ENCODE measurements around the gene OCRL.

OCRL gene

DNA sequence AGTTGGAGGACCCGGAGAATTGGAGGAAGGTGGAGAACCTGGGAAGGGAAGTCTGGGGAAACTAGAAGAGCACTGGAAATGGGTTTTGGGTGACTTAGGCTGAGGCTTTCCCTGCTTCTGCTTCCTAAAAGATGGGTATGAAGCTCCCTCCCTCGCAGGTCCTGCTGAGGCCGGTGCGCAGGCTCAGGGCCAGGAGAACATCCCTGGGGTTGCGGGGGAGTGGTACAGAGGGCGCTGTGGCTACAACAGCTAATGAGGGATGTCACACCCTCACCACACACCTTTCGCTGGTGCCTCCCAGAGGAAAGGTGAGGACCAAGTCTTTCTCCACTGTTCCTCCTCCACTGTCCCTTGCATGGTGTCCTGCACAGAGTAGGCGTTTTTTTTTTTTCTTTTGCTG, 98.9 kb downstream of the OCRL start:
- DNase-seq, result no peak

DNA sequence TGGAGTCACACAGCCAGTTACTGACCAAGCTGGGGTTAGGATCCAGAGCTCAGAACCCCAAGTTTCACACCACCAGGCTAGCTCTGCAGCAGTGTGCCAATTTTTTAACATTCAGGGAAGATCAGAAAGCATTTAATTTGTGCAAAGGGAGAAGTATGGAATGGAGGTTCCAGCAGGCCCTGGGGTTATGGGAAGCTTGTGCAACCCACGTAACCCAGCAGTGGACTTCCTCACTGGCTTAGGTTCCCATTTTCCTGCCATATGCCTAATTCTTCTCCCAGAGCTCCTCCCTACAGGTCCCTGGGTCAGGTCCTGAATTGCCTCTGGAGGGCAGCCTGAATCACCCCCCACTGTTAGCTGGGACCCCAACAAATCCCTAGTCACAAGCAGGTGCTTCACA, 100.7 kb downstream of the OCRL start:
- DNase-seq, result no peak

DNA sequence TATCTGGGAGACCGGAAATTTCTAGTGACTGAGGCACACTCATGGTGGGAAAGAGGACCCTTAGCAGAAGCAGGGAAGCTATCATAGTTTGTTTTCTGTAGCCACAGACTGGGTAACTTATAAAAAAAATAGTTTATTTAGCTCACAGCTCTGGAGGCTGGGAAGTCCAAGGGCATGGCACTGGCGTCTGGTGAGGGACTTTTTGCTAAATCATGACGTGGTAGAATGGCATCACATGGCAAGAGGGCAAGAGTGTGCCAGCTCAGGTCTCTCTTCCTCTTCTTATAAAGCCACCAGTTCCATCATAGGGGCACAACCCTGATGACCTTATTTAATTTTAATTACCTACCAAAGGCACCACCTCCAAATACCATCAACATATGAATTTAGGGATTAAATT, 101.4 kb downstream of the OCRL start:
- no peak for DNase-seq

DNA sequence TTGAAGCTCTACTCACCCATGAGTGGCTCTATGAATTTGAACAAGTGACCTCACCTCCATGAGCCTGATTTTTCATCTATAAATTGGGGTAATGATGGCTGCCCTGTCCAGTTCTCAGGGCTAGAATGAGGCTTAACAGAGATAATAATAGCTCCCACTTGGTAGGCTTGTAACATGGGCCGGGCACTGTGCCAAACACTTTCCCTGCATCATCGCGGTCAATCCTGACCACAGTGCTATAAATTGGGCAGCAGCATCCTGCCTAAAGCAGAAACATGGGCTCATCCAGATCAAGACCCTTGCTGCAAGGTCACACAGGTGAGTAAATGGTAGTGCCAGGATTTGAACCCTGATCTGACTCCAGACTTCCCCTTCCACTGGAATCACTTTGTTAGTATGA, 101.9 kb downstream of the OCRL start:
- DNase-seq, result no peak

Measured in NCI-H510A (cell line).